A172 (cell line): ENCODE measurements around the gene SNAP29. TPM values are rescaled to one million over a fixed set of nuclear protein-coding genes. Genes with fewer than 3 reads are reported as not detected.
"Not testable (repeated sequence)": the region's sequence is repeated elsewhere in the genome, so short reads cannot be mapped to it uniquely, and the experiment has no call there.

Experiments
- DNase-seq: peaks from one replicate; pipeline ENCODE4 v3.0.0-alpha.2; 2015; ENCODE audit warnings: low spot score
- total RNA-seq: library from RNA; depleted of rRNA; stranded (reverse); fragments of >200 nt; shearing (Covaris generic); gene quantifications from 2 replicates; pipeline ENCODE4 v1.2.3, GENCODE V29; 2014; rRNA removed

Gene SNAP29
- total RNA-seq, 1 experiment from 2014 or later: 15.0 TPM

DNA sequence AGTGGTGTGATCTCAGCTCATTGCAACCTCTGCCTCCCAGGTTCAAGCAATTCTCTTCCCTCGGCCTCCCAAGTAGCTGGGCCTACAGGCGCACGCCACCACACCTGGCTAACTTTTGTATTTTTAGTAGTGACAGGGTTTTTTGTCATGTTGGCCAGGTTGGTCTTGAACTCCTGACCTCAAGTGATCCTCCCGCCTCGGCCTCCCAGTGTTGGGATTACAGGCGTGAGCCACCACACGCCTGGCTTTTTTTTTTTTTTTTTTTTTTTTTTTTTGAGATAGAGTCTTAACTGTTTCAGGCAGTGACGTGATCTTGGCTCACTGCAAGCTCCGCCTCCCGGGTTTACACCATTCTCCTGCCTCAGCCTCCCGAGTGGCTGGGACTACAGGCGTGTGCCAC, 71.6 kb downstream of the SNAP29 start:
- not testable (repeated sequence) for DNase-seq

- DNase-seq: no peak
Measured at GRCh38 chr22:20931126-20931654, 72.4 kb downstream of the SNAP29 start.

- DNase-seq: no peak
Measured at GRCh38 chr22:20933910-20934309, 75.1 kb downstream of the SNAP29 start.

DNA sequence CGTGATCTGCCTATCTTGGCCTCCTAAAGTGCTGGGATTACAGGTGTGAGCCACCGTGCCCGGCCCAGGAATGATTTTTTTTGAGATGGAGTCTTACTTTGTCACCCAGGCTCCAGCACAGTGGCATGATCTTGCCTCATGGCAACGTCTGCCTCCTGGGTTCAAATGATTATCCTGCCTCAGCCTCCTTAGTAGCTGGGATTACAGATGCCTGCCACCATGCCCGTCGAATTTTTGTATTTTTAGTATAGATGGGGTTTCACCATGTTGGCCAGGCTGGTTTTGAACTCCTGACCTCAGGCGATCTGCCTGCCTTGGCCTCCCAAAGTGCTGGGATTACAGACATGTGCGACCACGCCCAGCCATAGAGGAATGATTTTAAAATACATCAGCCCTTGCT, 76.2 kb downstream of the SNAP29 start:
- not testable (repeated sequence) for DNase-seq

- not testable (repeated sequence) for DNase-seq
Measured at GRCh38 chr22:20935780-20936539, 77.2 kb downstream of the SNAP29 start.

DNA sequence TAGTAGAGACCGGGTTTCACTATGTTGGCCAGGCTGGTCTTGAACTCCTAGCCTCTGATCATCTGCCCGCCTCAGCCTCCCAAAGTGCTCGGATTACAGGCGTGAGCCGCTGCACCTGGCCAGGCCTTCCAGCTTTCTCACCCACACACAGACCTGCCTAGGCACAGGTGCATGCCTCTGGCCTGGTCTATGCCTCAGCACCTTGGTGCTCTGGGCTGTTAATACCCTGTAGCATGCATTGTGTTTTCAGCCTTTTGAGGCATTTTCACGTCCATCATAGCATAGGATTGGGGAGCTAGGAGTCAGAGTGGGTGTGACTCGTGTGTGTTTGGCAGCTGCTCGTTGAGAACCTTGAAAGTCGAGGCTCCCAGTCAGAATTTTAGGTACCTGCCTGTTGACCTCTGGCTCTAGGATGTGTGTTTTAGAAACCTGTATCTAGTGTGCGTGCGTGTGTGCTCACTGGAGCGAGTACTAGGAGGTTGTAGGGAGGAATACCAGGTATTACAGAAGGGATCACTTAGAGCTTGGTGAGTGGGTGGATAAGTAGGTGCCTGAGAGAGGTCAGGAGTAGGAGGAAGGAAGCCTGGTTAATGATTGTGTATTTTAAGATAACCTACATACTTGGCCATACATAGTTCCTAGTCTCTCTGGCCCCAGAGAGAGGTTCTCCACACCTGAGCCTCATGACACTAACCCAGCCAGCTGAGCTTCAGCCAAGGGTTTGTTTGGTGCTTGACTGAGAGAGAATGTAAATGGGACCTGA, 78.4 kb downstream of the SNAP29 start:
- DNase-seq: no peak

DNA sequence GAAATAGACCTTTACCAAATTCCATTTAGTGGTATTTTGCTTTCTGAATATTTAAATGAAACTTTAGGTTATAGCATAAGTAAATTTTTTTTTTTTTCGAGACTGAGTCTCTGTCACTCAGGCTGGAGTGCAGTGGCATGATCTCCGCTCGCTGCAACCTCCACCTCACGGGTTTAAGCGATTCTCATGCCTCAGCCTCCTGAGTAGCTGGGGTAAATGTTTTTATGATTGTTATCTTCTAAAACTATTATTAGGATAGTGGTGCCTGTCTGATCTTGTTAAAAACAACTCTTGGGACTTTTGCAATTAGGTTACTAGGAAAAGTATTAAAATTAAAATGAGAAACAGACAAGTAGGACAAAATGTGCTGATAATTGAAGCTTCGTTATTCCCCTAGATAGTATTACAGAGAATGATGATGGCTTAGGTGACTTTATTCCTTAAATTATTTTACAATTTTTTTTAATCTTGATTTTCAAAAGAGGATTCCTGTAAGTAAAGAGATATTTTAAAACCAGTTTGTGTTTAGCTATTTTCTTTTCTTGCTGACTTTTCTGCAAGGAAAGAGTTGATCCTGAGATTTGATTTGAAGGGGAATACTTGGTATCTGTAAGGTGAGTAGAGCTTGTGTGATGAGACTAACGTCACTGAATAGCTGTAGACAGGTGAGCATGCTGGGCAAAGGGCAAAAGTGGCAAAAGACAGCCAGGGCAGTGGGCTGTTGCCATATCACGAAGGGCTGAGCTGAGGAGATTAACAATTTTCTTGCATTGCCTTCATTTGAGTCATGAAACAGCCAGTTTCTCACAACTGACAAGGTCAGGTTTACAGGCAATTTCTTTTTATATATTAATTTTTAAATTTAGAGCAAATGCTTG, 79.2 kb downstream of the SNAP29 start:
- DNase-seq: no peak

GRCh38 chr22:20939457-20940185, 80.8 kb downstream of the SNAP29 start:
- DNase-seq: not testable (repeated sequence)

DNA sequence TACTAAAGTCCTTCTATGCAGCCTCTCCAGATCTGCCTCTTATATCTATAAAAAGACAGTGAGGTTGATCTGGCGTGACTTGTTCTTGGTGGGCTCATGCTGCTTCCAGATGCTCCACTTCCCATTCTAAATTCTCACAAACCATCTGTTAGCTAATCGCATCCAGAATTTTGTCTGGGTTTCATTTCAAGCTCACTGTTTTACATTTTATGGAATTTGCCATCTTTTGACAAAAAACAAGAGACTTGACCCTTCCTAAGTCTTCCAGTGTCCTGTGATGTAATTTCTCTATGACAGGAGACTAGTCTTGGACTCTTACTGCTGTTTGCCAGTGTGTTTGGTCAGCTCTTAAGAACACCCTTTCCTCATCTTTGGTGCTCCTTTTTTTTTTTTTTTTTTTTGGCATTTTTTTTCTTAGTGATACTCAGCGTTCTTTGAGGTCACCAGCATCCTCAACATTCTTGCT, 81.4 kb downstream of the SNAP29 start:
- no peak for DNase-seq

Other genes with a start within 250 kb of the SNAP29 start
- gene SERPIND1, start 84.9 kb upstream of the SNAP29 start, total RNA-seq: not detected in 2 replicates
- 25.7 and 31.8 TPM in 2 replicates for gene PI4KA, start 196 bp upstream of the SNAP29 start, total RNA-seq
- 29.1 and 33.8 TPM in 2 replicates for gene CRKL, start 58.4 kb downstream of the SNAP29 start, total RNA-seq
- 1.4 TPM in 1 of 2 replicates, not detected in the other for gene AIFM3, start 108.2 kb downstream of the SNAP29 start, total RNA-seq
- gene LZTR1, start 123.3 kb downstream of the SNAP29 start, total RNA-seq: 18.9 and 21.9 TPM in 2 replicates
- gene THAP7, start 143.1 kb downstream of the SNAP29 start, total RNA-seq: 46.9 and 49.0 TPM in 2 replicates
- 2.8 and 3.5 TPM in 2 replicates for gene P2RX6, start 156.2 kb downstream of the SNAP29 start, total RNA-seq
- gene SLC7A4, start 173.6 kb downstream of the SNAP29 start, total RNA-seq: not detected in 2 replicates
- 0.77 TPM in 1 of 2 replicates, not detected in the other for gene LRRC74B, start 186.9 kb downstream of the SNAP29 start, total RNA-seq